Activated CD8-positive, alpha-beta memory T cell treated with anti-CD3 and anti-CD28 coated beads for 1 hour (primary cell): ENCODE results near the gene SLC25A15.

ENCODE experiments used
- DNase-seq, 2 donors: peaks; one replicate each; pipeline ENCODE4 v3.0.0-alpha.2; 2020; ENCODE audit warnings: low read depth in 1 of 2; ENCODE audit errors: extremely low read depth in 1 of 2

Gene SLC25A15

GRCh38 chr13:40789275-40790153 is at the start of gene SLC25A15:
SLC25A15 (plus strand) TSS chr13:40789611; CDS start chr13:40793227, 3,616 bp downstream.
- DNase-seq = peak in 1 of 2 donors; percentile 60

GRCh38 chr13:40749327-40749726 is 40.1 kb upstream of the SLC25A15 start:
- DNase-seq = no peak

- DNase-seq = no peak
Measured at GRCh38 chr13:40755082-40755700, 34.2 kb upstream of the SLC25A15 start.

- no peak for DNase-seq
Measured at GRCh38 chr13:40756042-40756441, 33.4 kb upstream of the SLC25A15 start.

- no peak for DNase-seq
Measured at GRCh38 chr13:40758811-40759210, 30.6 kb upstream of the SLC25A15 start.

GRCh38 chr13:40762849-40763248 is 26.6 kb upstream of the SLC25A15 start:
- DNase-seq = no peak

GRCh38 chr13:40764587-40765403 is 24.6 kb upstream of the SLC25A15 start:
- DNase-seq = no peak

GRCh38 chr13:40765602-40766001 is 23.8 kb upstream of the SLC25A15 start:
- DNase-seq = no peak

- DNase-seq = no peak
Measured at GRCh38 chr13:40769970-40770369, 19.4 kb upstream of the SLC25A15 start.

GRCh38 chr13:40770609-40770933 is 18.8 kb upstream of the SLC25A15 start:
- DNase-seq = no peak

GRCh38 chr13:40770934-40771618 is 18.3 kb upstream of the SLC25A15 start, which contains the start of gene MRPS31:
MRPS31 (minus strand) TSS chr13:40771190; CDS start chr13:40771136, 54 bp downstream.
- peak; percentile 87 to 90 for DNase-seq

- DNase-seq = no peak
Measured at GRCh38 chr13:40772765-40773473, 16.5 kb upstream of the SLC25A15 start.

GRCh38 chr13:40774672-40775071 is 14.7 kb upstream of the SLC25A15 start:
- no peak for DNase-seq

- DNase-seq = no peak
Measured at GRCh38 chr13:40776232-40776631, 13.2 kb upstream of the SLC25A15 start.

GRCh38 chr13:40776681-40777165 is 12.7 kb upstream of the SLC25A15 start:
- DNase-seq = peak; percentile 39 to 48

- DNase-seq = no peak
Measured at GRCh38 chr13:40777166-40777808, 12.1 kb upstream of the SLC25A15 start.

GRCh38 chr13:40777809-40778175 is 11.6 kb upstream of the SLC25A15 start:
- DNase-seq = no peak

GRCh38 chr13:40779049-40779448 is 10.4 kb upstream of the SLC25A15 start:
- no peak for DNase-seq

GRCh38 chr13:40779796-40780285 is 9.6 kb upstream of the SLC25A15 start:
- DNase-seq = no peak
